HG02798 (cell line): ENCODE data around the gene SIAH3.

ENCODE experiments used
- ATAC-seq: cut with Tn5 transposase; IDR thresholded peaks from one replicate; pipeline ENCODE4 v1.9.1; 2021; ENCODE audit warnings: mild to moderate bottlenecking; ENCODE audit not compliant: unreplicated experiment, poor library complexity

SIAH3 gene

GRCh38 chr13:45826731-45827130 lies 24.8 kb downstream of the SIAH3 start:
- ATAC-seq, result peak; percentile 84

- no peak for ATAC-seq
Observed at GRCh38 chr13:45825387-45825650, 26.2 kb downstream of the SIAH3 start.

DNA sequence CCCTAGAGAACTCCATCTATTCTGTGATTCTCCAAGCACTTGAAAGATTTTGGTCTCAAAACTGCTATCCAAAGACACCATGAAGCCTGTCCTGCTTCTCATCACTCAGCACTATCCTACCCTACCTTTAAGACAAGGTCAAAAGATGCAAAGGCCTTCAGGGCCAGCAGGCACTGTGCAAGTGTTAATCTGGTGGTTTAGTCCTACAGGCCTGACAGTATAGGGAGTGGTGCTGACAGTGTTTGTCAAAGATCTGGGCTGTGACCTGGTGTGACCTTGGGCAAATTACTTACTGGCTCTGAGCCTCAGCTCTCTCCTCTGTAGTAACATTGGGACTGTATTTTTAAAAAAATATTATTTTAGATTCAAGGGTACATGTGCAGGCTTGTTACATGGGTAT lies 28.0 kb downstream of the SIAH3 start:
- no peak for ATAC-seq

GRCh38 chr13:45821811-45822210 lies 29.7 kb downstream of the SIAH3 start:
- ATAC-seq, result no peak

- ATAC-seq, result no peak
Observed at GRCh38 chr13:45820106-45820838, 31.3 kb downstream of the SIAH3 start.

GRCh38 chr13:45817833-45818232 lies 33.7 kb downstream of the SIAH3 start:
- ATAC-seq, result no peak

DNA sequence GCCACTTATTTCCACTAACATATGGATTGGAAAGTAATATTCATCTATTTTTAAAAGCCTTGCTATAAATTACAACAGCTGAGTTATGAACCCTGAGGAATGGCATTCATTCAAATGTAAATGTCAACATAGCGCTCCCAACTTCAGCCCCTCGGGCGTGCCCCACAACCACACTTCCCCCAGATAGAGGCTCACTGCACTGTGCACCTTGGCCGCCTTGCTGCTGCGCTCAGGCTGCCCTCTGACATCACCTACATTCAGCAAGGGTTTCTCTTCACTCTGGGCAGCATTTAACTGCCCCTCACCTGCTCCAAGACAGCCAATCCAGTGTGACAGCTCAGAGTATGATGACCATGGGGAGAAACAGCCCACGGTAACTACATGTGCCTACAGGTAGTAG lies 35.1 kb downstream of the SIAH3 start:
- no peak for ATAC-seq

DNA sequence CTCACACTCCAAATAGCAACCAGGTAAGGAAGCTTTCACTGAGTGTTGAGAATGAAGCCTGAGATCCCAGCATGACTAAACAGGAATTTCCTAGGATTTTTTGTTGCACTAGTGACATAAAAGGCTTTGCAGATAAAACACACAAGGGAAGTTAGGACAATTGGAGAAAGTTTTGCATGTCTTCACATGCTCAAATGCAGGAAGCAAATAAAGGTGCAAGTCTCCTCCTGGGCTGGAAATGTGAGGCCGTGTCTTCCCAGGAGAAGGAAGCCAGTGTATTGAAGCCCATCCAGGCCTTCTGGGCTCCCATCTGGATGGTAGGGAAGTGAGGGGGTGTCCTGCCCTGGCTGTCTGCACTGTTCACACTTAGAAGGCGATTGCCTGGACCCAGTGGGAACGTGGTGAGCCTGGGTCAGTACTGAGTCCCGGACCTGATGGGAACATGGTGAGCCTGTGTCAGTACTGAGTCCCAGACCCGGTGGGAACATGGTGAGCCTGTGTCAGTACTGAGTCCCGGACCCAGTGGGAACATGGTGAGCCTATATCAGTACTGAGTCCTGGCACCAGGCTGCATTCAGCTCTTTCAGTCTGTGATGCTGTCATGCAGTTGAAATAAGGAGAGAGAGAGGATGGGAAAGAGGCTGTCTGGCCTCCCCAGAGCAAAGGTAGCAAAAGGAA lies 38.7 kb downstream of the SIAH3 start:
- no peak for ATAC-seq

- ATAC-seq, result no peak
Observed at GRCh38 chr13:45811891-45812694, 39.5 kb downstream of the SIAH3 start.

DNA sequence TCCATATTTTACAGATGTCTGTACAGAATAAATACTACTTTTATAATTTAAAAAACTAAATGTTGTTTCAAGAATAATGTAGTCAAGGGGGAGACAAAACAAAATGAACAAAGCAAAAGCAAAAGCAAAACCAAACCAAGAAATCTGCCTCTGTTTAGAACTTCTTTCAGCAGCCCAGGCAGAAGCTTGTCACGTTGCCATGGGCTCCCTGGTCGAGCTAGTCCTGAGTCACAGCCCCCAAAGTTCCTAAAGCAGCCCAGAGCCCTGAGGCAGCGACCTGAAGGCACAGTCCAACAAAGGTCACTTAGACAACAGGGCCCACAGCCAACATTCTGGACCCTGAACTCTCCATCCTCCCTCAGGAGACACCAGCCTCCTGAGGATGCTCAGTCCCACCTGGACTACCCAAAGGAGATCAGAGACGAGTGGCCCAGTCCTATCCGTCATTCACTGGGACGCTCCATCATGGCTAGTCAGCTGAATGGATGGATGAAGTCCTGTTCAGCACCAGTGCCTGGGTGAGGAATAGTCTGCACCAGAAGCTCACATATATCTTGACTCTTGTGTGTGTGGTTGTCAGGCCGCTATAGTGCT lies 41.7 kb downstream of the SIAH3 start:
- ATAC-seq, result no peak

GRCh38 chr13:45808925-45809324 lies 42.6 kb downstream of the SIAH3 start:
- no peak for ATAC-seq

- no peak for ATAC-seq
Observed at GRCh38 chr13:45807520-45808099, 43.9 kb downstream of the SIAH3 start.

GRCh38 chr13:45800485-45800884 lies 51.1 kb downstream of the SIAH3 start:
- no peak for ATAC-seq

GRCh38 chr13:45799451-45799850 lies 52.1 kb downstream of the SIAH3 start:
- ATAC-seq, result no peak

- no peak for ATAC-seq
Observed at GRCh38 chr13:45798851-45799250, 52.7 kb downstream of the SIAH3 start.

GRCh38 chr13:45796426-45797235 lies 54.9 kb downstream of the SIAH3 start:
- ATAC-seq, result no peak

- peak; percentile 56 for ATAC-seq
Observed at GRCh38 chr13:45792827-45793303, 58.7 kb downstream of the SIAH3 start.

- no peak for ATAC-seq
Observed at GRCh38 chr13:45788011-45788410, 63.5 kb downstream of the SIAH3 start.

DNA sequence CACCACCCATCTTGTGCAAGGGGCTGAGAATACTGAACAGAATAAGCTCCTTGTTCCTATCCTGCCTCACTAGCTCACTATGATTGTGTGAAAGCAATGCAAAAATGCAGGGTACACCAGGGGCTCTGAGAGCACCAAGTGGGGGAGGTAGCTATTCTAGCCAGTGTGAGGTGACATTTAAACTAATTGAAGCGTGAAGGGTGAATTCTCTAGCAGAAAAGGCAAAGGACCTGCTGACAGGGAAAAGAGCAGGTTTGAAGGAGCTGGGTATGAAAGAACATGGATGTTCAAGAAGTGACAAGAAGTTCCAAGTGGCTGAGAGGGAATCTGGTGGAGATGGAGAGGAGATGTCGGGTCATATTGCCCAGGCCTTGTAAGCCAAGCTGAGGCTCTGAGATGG lies 64.2 kb downstream of the SIAH3 start:
- ATAC-seq, result no peak
